GM19324 (cell line): ENCODE measurements around the gene CCSER1.

Experiments
- ATAC-seq: cut with Tn5 transposase; IDR thresholded peaks from one replicate; pipeline ENCODE4 v1.9.1; 2021; ENCODE audit warnings: mild to moderate bottlenecking, moderate library complexity; ENCODE audit not compliant: unreplicated experiment, low FRiP score

CCSER1 gene

DNA sequence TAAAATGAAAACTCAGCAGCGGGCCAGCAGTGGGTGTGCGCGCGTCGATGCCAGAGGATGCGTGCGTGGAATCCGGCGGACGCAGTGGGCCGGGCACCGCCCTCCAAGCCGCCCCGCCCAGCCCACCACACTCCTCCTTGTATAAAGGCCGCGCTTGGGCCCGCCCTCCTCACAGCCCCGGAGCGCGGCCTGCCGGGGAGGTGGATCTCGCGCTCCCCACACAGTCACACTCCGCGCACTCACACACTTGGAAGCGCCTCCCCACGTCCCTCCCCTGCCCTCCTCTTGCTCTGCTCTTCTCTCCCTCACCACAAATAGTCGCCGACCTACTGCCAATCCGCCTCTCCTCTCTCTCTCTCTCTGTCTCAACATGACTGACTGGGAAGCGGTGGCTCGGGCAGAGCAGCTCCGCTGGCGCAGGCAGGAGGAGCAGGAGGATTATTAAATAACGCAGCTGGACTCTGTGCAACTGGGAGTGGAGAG, at the start of gene CCSER1:
TSS of gene CCSER1 (plus strand) at position 172 of the 483 bp plus-strand sequence.
- ATAC-seq, result peak; percentile 90

GRCh38 chr4:90078440-90078839, 48.8 kb upstream of the CCSER1 start:
- no peak for ATAC-seq

DNA sequence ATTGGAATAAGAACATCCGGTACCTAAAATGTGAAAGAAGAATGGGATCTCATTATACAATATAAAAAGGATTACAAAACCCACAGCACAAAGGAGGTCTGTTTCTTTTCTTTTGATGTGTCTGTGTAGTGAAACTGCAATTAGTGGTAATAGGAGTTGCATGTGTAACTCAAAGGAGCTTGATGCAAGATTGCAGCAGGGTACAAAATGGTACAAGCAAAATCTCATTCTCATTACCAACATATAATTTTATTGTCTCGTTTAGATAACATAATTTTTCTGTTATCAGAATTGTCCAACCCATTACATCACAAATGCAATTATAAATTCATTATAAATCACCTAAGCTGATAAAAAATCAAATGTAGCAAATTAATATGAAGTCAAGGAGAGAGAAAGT, 47.1 kb upstream of the CCSER1 start:
- ATAC-seq, result no peak

- ATAC-seq, result no peak
Measured at GRCh38 chr4:90081432-90082144, 45.6 kb upstream of the CCSER1 start.

DNA sequence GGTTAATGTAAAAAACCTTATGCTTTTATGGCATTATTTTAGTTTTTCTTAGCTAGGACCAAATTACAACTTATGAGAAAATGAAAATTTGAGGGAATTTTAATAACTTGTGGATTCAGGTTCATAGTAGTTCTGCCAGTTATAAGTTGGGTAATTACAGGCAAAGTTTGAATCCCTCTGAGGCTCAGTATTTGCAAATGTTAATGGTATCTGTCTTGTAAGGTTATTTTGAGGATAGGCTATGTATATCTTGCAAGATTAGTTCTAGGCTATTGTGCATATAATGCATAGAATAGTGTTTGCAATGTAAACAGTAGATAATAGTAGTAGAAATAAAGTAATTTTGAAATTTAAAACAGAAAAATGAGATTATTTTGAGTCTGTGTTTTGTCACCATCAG, 44.7 kb upstream of the CCSER1 start:
- ATAC-seq, result no peak

DNA sequence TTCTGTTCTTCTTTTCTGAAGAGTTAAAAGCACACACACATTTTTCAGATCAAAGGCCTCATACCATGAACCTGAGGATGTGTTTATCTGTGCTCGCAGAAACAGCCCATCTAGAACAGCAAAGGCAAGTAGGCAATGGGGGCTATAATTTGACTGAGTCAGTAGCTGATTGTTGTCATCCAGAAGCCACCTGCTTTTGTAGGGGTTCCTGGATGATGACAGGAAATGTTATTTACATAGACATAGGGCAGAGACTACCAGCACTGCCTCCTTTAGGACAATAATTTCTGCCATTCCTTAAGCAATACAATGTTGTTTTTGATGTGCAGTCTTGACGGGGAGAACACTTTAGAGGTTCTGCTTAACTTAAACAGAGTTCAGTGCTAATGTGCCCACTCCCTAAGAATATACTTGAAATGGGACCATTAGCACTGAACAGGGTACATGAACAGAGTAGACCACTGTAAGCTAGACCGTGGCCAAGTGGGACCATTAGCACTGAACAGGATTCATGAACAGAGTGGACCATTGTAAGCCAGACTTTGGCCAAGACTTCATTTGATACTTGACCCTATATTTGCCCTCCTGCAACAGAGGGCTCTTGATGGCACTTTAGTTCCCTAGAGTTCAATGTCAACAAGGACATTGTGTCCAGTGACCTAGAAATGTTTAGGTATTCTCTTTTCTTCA, 42.8 kb upstream of the CCSER1 start:
- no peak for ATAC-seq

GRCh38 chr4:90084967-90085295, 42.3 kb upstream of the CCSER1 start:
- ATAC-seq, result no peak

GRCh38 chr4:90093526-90093925, 33.7 kb upstream of the CCSER1 start:
- no peak for ATAC-seq

GRCh38 chr4:90095000-90095399, 32.2 kb upstream of the CCSER1 start:
- no peak for ATAC-seq

GRCh38 chr4:90099812-90100211, 27.4 kb upstream of the CCSER1 start:
- no peak for ATAC-seq

- ATAC-seq, result no peak
Measured at GRCh38 chr4:90103991-90104390, 23.2 kb upstream of the CCSER1 start.

- no peak for ATAC-seq
Measured at GRCh38 chr4:90105274-90105673, 21.9 kb upstream of the CCSER1 start.

DNA sequence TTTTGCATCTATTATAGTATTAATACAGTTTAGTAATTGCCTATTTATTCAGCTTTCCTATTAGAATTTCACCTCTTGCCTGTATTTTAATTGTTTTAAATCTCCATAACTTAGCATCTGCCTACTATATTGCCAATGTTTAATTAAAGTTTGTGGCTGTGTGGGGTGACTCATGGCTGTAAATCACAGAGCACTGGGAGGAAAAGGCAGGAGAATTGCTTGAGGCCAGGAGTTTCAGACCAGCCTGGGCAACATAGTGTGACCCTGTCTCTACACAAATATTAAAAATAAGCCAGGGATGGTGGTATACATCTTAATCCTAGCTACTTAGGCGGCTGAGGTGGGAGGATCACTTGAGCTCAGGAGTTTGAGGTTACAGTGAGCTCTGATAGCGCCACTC, 14.5 kb upstream of the CCSER1 start:
- ATAC-seq, result no peak

GRCh38 chr4:90113881-90114457, 13.2 kb upstream of the CCSER1 start:
- ATAC-seq, result no peak

DNA sequence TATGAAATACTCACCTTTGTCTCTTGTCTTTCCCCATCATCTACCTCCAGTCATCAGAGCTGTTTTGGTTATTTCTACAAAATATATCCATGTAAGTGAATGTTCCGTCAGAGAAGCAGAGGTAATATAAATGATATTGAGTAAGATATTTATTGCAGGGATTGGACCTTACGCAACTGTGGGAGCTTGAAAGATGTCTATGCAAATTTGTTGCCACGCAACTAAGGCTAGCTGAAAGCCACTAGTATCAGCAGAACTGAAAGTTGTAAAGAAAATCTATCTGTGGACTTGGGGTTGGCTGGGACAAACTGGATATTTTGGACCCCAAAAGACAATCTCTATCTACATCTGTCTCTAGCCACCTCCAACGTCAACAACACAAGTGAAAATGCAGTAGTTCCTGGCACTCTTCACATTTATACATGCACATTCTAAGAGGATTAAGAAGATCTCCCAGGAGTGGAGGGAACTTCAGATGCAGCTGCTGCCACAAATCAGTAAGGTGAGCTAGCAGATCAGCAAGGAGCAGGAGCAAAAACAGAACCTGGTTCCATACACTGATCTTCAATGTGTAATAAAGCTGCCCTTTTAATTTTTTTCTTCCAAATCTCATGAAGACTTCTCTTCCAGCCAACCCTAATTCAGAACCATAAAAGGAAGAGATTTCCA, 8.5 kb upstream of the CCSER1 start:
- ATAC-seq, result peak; percentile 96

DNA sequence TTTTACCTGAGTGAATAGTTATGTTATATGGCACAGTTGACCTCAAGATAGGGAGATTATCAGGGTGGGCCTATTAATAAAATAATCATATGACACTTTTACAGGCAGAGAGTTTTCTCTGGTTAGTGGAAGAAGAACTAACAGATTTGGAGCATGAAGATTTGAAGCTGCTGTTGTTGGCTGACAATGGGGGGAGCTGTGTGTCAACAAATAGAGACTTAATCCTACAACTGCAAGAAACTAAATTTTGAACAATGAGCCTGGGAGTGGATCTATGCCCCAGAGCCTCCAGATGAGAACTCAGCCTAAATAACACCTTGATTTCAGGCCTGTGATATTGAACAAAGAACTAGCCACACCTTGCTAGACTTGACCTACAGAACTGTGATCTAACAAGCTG, 7.2 kb upstream of the CCSER1 start:
- no peak for ATAC-seq

DNA sequence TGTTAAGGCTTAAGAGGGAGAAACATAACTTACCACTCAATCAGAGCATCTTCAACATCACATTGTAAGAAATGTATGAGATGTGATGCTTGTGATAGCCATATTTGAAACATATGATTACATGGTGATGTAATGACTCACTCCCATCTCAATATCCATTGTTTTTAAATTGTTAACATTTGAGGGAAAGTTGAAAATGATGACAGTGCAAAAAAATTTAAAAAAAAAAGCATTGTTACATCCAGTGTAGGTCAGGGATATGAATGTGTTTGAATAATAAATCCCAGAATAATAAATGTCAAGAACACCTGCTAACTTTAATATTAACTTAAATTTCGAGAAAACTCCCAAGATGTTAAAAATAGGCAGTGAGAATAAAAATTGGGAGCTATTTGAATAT, 6.4 kb upstream of the CCSER1 start:
- ATAC-seq, result no peak

- no peak for ATAC-seq
Measured at GRCh38 chr4:90121676-90122354, 5.4 kb upstream of the CCSER1 start.

DNA sequence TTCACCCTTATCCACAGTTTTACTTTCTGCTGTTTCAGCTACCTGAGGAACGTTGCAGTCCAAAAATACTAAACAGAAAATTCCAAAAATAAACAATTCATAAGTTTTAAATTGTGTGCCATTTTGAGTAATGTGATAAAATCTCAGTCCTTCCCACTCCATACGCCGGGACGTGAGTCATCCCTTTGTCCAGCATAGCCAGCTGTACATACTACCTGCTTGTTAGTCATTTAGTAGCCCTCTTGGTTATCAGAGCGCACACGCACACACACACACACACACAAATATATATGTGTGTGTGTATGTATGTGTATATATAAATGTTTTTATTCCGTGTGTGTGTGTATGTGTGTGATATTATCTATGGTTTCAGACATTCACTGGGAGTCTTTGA, 4.8 kb upstream of the CCSER1 start:
- no peak for ATAC-seq

- ATAC-seq, result no peak
Measured at GRCh38 chr4:90124276-90124675, 2.9 kb upstream of the CCSER1 start.

- no peak for ATAC-seq
Measured at GRCh38 chr4:90126805-90127204, 389 bp upstream of the CCSER1 start.
